NAMALWA (cell line): ENCODE data around the gene GUCA2B.

ENCODE experiments used
- DNase-seq: peaks from one replicate; pipeline ENCODE4 v3.0.0-alpha.2; 2015; ENCODE audit warnings: low spot score

The GUCA2B gene

DNA sequence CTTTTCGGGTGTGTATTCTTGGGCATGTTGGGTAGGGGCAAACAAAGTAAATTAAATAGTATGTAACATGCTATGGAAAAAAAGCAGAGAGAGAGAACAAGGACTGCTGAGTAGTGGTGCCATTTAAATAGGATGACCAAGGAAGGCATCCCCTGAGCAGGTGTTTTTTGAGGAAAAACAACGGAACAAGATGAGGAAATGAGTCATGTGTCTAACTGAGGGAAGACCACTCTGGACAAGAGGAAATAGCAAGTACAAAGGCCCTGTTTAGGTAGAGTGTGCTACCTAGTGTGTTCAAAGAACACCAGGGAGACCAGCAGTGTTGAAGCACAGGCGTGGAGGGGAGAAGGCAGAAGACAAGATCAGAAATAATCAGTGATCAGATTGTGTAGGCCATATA is 31.4 kb downstream of the GUCA2B start:
- DNase-seq: no peak

DNA sequence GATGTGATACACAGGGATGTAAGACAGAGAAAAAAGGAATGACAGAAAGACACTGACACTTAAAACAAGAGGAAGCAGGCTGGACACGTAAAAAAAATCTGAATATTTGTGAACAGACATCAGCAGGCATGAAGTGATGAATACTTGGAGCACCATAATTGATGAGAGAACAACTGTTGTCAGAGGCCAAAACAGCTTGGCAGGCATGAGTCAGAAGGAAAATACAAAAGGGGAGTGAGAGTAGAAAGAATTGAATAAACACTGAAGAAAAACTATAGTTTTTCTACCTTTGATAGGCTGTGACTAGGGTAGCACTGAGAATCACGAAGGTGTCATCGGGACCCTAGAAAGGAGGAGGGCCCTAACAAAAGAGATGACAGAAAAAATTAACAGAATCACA is 32.9 kb downstream of the GUCA2B start:
- no peak for DNase-seq

DNA sequence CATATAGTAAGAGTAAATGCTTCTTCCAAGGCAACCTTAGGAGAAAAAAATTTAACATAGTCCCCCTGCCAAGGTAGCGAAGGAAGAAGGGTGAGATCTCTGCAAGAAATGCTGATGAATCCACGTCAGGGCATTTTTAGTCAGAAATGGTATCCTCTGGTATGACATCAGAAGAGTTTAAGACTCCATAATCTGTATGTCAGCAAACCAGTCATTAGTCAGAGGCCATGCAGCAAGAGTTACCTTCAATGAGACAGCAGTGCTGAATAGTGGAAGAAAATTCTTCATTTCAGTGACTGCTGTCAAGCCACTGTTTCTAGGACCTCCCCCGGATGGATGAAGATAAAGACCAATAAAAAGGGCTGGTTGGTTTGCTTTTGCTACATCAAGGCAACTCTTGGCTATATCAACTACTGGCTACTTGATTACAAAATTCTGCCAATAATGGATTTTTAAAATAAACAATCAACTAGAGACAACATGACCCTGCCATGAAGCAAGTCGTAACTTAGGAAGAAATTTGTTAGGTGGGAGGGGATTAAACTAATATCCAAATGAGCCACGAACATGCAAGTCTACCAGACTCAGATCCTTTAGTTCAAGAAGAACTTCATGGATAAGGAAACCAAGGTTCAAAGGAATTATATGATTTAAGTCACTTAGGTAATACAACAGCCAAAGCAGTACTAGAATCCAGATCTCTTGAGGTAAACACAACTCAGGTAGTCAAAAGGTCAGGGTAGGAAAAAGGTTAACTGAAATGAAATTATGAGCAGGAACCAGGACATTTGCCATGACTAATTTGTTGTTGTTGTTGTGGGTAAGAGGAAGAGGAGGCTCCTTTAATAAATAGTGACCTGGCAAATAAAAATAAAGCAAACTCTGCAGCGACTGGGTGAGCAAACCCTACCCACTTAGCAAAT is 37.0 kb downstream of the GUCA2B start:
- no peak for DNase-seq

DNA sequence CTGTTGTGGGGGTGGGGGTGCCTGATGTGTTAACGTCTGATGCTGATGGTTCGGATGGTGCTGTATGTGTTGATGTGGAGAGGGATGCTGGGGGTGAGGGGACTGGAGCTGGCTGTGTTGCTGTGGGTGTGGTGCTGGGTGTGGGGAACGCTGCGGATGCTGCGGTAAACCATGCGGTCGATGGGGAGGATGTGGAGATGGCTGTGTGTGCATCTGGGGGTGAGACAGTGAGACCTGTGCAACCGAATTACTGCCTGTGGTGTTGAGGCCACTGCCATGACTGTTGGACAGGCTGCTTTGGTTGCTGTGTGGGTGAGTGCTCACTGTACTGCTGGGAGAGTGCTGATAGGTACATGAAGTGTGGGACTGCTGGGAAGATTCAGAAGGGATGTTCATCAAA is 38.1 kb downstream of the GUCA2B start:
- no peak for DNase-seq

DNA sequence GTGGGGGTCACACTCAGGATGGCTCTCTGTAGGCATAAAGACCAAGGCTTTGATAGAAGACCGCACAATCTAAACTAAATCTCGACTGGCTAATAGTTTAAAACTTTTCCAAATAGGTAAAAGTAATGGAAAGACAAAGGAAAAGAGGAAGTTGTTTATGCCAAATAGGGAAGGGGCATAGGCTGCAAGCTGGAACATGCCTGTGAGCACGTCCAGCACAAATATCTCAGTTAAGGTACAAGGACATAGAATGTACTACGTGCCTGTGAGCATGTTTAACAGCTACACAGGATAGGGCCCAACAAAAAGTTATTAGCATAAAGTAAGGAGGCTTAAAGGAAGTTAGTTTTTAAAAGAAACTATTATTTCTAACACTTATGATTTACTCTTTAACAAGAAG is 38.9 kb downstream of the GUCA2B start:
- no peak for DNase-seq

DNA sequence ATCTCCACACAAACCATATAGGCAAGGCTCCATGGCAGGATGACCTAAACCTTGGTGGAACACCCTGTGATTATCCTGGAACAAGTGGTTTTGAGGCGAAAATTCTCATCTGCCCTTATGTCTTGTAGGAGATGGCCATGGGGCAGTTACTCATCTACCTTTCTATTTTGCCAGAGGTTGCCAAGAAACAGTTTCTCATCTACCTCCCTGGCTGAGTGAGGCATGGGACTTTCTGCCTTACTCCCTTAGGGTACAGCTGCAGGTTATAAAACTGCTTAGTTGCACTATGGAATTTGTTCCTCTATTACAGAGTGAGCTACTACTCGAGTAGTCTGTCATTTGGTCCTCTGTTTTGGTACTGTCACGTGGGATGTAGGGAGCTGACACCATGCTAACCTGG is 42.6 kb downstream of the GUCA2B start:
- no peak for DNase-seq

DNA sequence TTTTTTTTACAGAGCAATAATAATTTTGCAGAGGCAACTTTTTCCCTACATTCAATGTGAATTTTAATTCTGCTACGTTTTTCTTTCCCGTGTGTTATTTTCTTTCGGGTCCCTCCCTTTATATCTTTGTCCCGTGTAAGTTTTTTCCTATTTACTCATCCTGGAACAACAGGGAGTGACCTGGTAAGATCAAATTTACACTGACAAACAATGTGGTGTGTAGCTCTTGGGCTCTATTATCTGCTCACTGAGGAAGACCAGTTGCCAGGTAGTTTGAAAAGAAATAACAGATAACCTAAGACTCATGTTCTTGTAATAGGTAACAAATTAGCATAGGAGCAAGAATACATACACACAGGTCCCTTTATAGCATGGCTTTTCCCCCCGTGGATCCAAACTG is 45.0 kb downstream of the GUCA2B start:
- DNase-seq: no peak

DNA sequence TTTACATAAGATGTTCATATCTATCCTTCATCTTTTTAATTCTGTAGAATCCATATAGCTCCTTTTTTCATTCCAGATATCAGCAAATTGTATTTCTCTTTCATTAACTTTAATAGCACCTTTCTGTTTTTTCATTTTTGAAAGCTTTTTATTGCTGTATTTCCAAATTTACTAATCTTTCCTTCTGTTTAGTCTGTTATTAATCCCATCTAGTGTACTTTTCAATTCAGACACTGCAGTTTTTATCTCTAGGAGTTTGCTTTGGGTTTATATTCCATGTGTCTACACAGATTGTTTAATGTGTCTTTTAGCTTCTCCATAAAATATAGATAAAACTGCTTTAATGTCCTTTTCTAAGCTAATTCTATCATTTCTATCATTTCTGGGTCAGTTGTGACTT is 48.8 kb downstream of the GUCA2B start:
- no peak for DNase-seq
